WTC11 (cell line): ENCODE data around the gene INSYN1. TPM values are rescaled to one million over a fixed set of nuclear protein-coding genes. Genes with fewer than 3 reads are reported as not detected.

Experiments
- ATAC-seq: fragments of 200-7000 bp; cut with Tn5 transposase; 2 replicates; pipeline ENCODE4 v1.10.0; 2021; ENCODE audit warnings: mild to moderate bottlenecking, moderate library complexity
- CTCF ChIA-PET: fragments of 300-600 bp; sonication (Branson Sonifier 250); formaldehyde crosslinking; loops from one replicate; lab custom pipeline; 2021; ENCODE audit warnings: antibody characterized with exemption; lab: Charles Lee
- POLR2A ChIA-PET: fragments of 350-600 bp; sonication (Branson Sonifier 250); formaldehyde crosslinking; loops from one replicate; lab custom pipeline; 2021; ENCODE audit warnings: antibody characterized with exemption; lab: Charles Lee
- DNase-seq: peaks from one replicate; pipeline ENCODE4 v3.0.0; 2021; ENCODE audit warnings: low spot score
- H3K27ac Mint-ChIP-seq: 2 replicates; pipeline ENCODE4 v1.8.0; 2021; ENCODE audit warnings: mixed read lengths
- H3K27me3 Mint-ChIP-seq: 2 replicates; pipeline ENCODE4 v1.8.0; 2021; ENCODE audit warnings: low read depth, mild to moderate bottlenecking, moderate library complexity, mixed read lengths
- H3K36me3 Mint-ChIP-seq: 2 replicates; pipeline ENCODE4 v1.8.0; 2021; ENCODE audit warnings: mixed read lengths
- H3K4me1 Mint-ChIP-seq: 2 replicates; pipeline ENCODE4 v1.8.0; 2022; ENCODE audit warnings: mixed read lengths
- H3K4me3 Mint-ChIP-seq: 2 replicates; pipeline ENCODE4 v1.8.0; 2021; ENCODE audit warnings: mild to moderate bottlenecking, moderate library complexity, mixed read lengths
- H3K9me3 Mint-ChIP-seq: 2 replicates; pipeline ENCODE4 v1.8.0; 2021; ENCODE audit warnings: mixed read lengths
- ATF2 ChIP-seq: sonication (generic); formaldehyde crosslinking; IDR thresholded peaks from 2 replicates; pipeline ENCODE4 v1.8.1; 2022; ENCODE audit warnings: low read depth, missing genetic modification reagents, borderline replicate concordance
- ATF3 ChIP-seq: sonication (generic); formaldehyde crosslinking; conservative IDR thresholded peaks from 2 replicates; pipeline ENCODE4 v1.8.1; 2022; ENCODE audit warnings: mild to moderate bottlenecking, missing genetic modification reagents
- CREM ChIP-seq: sonication (generic); formaldehyde crosslinking; IDR thresholded peaks from 2 replicates; pipeline ENCODE4 v1.8.1; 2022; ENCODE audit warnings: mild to moderate bottlenecking, missing genetic modification reagents, moderate library complexity
- ELF4 ChIP-seq: sonication (generic); formaldehyde crosslinking; IDR thresholded peaks from 2 replicates; pipeline ENCODE4 v1.8.1; 2022; ENCODE audit warnings: low read depth, mild to moderate bottlenecking, moderate library complexity, missing genetic modification reagents
- ETV6 ChIP-seq: sonication (generic); formaldehyde crosslinking; IDR thresholded peaks from 2 replicates; pipeline ENCODE4 v1.8.1; 2022; ENCODE audit warnings: mild to moderate bottlenecking, missing genetic modification reagents
- FOXJ3 ChIP-seq: sonication (generic); formaldehyde crosslinking; IDR thresholded peaks from 2 replicates; pipeline ENCODE4 v1.9.0; 2021; ENCODE audit warnings: missing genetic modification reagents, mild to moderate bottlenecking, borderline replicate concordance
- JUN ChIP-seq: sonication (generic); formaldehyde crosslinking; IDR thresholded peaks from 2 replicates; pipeline ENCODE4 v1.8.0; 2023; ENCODE audit warnings: mild to moderate bottlenecking, missing genetic modification reagents
- KAT7 ChIP-seq: sonication (generic); formaldehyde crosslinking; IDR thresholded peaks from 2 replicates; pipeline ENCODE4 v1.8.1; 2023; ENCODE audit warnings: missing genetic modification reagents, mild to moderate bottlenecking, borderline replicate concordance
- MYBL2 ChIP-seq: sonication (generic); formaldehyde crosslinking; IDR thresholded peaks from 2 replicates; pipeline ENCODE4 v1.8.1; 2023; ENCODE audit warnings: mild to moderate bottlenecking, moderate library complexity, missing genetic modification reagents
- NR1H2 ChIP-seq: sonication (generic); formaldehyde crosslinking; IDR thresholded peaks from 2 replicates; pipeline ENCODE4 v1.9.0; 2021; ENCODE audit warnings: mild to moderate bottlenecking, moderate library complexity, missing genetic modification reagents
- PREB ChIP-seq: sonication (generic); formaldehyde crosslinking; IDR thresholded peaks from 2 replicates; pipeline ENCODE4 v1.8.1; 2022; ENCODE audit warnings: mild to moderate bottlenecking, missing genetic modification reagents, moderate library complexity, borderline replicate concordance
- PRRX2 ChIP-seq: fragments of 250-450 bp; sonication (Bioruptor Pico); IDR thresholded peaks from 2 replicates; pipeline ENCODE4 v1.8.0; 2021; ENCODE audit warnings: mild to moderate bottlenecking
- SMAD3 ChIP-seq: sonication (generic); formaldehyde crosslinking; IDR thresholded peaks from 2 replicates; pipeline ENCODE4 v1.8.0; 2022; ENCODE audit warnings: missing genetic modification reagents, mild to moderate bottlenecking, borderline replicate concordance
- TCF7 ChIP-seq: sonication (generic); formaldehyde crosslinking; IDR thresholded peaks from 2 replicates; pipeline ENCODE4 v1.8.0; 2022; ENCODE audit warnings: mild to moderate bottlenecking, low read depth, missing genetic modification reagents, moderate library complexity
- TEAD1 ChIP-seq: sonication (generic); formaldehyde crosslinking; IDR thresholded peaks from 2 replicates; pipeline ENCODE4 v1.8.0; 2022; ENCODE audit warnings: mild to moderate bottlenecking, missing genetic modification reagents
- ZBTB21 ChIP-seq: sonication (generic); formaldehyde crosslinking; IDR thresholded peaks from 2 replicates; pipeline ENCODE4 v1.8.1; 2023; ENCODE audit warnings: mild to moderate bottlenecking, missing genetic modification reagents, borderline replicate concordance
- ZBTB43 ChIP-seq: sonication (generic); formaldehyde crosslinking; IDR thresholded peaks from 2 replicates; pipeline ENCODE4 v1.8.1; 2023; ENCODE audit warnings: mild to moderate bottlenecking, missing genetic modification reagents
- ZNF281 ChIP-seq: sonication (generic); formaldehyde crosslinking; IDR thresholded peaks from 2 replicates; pipeline ENCODE4 v1.8.0; 2023; ENCODE audit warnings: mild to moderate bottlenecking, missing genetic modification reagents
- ZNF317 ChIP-seq: sonication (generic); formaldehyde crosslinking; IDR thresholded peaks from 2 replicates; pipeline ENCODE4 v1.8.1; 2023; ENCODE audit warnings: low read depth, mild to moderate bottlenecking, moderate library complexity, missing genetic modification reagents, borderline replicate concordance
- total RNA-seq: library from RNA; stranded (reverse); gene quantifications from 3 replicates; pipeline ENCODE4 v1.2.3, GENCODE V29; 2021

The INSYN1 gene
- total RNA-seq, 1 experiment from 2014 or later: 11.9 TPM

- TF ChIP-seq PRRX2 (no peak), JUN (no peak), TEAD1 (CRISPR knock-in tag) (no peak)
- TF ChIP-seq, all 79 proteins: peak for 0
These were observed 65.8 kb downstream of the INSYN1 start (continued) for GRCh38 chr15:73687351-73687750.

- ATAC-seq (no peak), DNase-seq (no peak)
- CTCF ChIA-PET: interaction anchor here (0.7 to 6.9 kb wide), 6 partner anchors 9 to 50 kb away, joined by 3 to 62 read pairs (median 16); no protein-coding TSS in a partner anchor
- H3K4me3 Mint-ChIP-seq: no peak overlapping the region
- H3K27me3 Mint-ChIP-seq: no peaks in the 10 kb centered on the region
- TF ChIP-seq ZNF317 (CRISPR knock-in tag) (no peak), ATF2 (CRISPR knock-in tag) (no peak), NR1H2 (CRISPR knock-in tag) (no peak), ETV6 (CRISPR knock-in tag) (no peak), JUN (no peak), KAT7 (no peak), PREB (CRISPR knock-in tag) (no peak), ATF3 (CRISPR knock-in tag) (no peak), ELF4 (CRISPR knock-in tag) (no peak), ZNF281 (CRISPR knock-in tag) (no peak), SMAD3 (CRISPR knock-in tag) (no peak), TCF7 (CRISPR knock-in tag) (no peak), ZBTB43 (no peak), CREM (CRISPR knock-in tag) (no peak), ZBTB21 (CRISPR knock-in tag) (no peak), FOXJ3 (CRISPR knock-in tag) (no peak), MYBL2 (CRISPR knock-in tag) (no peak)
- no peaks in the 10 kb centered on the region for H3K36me3 Mint-ChIP-seq
- peaks cover 28% of the 10 kb centered on the region for H3K4me1 Mint-ChIP-seq
- H3K9me3 Mint-ChIP-seq: no peaks in the 10 kb centered on the region
- no peak overlapping the region for H3K27ac Mint-ChIP-seq
- POLR2A ChIA-PET: no interaction called here
These were observed 66.3 kb downstream of the INSYN1 start for GRCh38 chr15:73686781-73687256.
